Neural progenitor cell (in vitro differentiated cells): ENCODE measurements around the gene UBE2Z.

ENCODE experiments used
- EZH2 ChIP-seq: fragments of 200-600 bp; sonication (generic); IDR thresholded peaks from 2 replicates; pipeline ENCODE4 v1.6.1; 2017; ENCODE audit warnings: antibody characterized with exemption, mild to moderate bottlenecking, moderate library complexity
- TF ChIP-seq, protein P1 (sequence below): fragments of 200-600 bp; sonication (generic); IDR thresholded peaks from 2 replicates; pipeline ENCODE4 v1.5.1; 2017; ENCODE audit warnings: antibody characterized with exemption, mild to moderate bottlenecking

DNA sequence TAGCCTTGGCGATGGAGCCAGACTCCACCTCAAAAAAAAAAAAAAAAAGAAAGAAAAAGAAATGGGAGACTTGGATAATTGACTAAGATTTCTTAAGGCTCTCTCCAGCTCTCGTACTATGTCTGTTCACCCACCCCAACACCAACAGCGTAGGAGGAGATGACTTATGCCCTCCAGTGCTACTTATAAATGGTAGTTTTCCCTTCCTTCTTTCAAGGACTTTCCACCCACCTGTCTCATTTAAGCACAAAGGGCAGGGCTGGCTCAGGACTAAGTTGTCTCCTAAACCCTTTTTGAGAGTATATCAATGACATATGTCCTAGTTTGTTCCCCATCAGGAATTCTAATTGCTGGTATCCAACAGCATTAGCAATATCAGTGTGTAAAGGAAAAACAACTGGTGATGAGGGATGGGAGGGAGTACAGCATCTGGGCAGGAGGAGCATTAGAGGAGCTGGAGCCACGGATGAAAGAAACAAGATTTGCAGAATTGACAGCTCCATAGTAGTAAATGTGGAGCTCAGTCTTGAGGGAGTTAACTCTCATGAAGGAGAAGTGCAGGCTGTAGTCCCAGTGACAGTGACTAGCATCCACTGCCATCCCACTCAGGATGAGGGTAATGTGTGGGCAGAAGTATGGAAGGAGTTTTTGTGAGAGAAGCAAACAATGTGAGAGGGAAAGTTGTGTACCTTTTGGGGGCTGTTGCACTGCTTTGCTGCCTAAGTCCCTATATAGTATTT, 17.2 kb downstream of the UBE2Z start:
- TF ChIP-seq, protein P1, sequence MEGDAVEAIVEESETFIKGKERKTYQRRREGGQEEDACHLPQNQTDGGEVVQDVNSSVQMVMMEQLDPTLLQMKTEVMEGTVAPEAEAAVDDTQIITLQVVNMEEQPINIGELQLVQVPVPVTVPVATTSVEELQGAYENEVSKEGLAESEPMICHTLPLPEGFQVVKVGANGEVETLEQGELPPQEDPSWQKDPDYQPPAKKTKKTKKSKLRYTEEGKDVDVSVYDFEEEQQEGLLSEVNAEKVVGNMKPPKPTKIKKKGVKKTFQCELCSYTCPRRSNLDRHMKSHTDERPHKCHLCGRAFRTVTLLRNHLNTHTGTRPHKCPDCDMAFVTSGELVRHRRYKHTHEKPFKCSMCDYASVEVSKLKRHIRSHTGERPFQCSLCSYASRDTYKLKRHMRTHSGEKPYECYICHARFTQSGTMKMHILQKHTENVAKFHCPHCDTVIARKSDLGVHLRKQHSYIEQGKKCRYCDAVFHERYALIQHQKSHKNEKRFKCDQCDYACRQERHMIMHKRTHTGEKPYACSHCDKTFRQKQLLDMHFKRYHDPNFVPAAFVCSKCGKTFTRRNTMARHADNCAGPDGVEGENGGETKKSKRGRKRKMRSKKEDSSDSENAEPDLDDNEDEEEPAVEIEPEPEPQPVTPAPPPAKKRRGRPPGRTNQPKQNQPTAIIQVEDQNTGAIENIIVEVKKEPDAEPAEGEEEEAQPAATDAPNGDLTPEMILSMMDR: no peak
- no peak for TF ChIP-seq EZH2
